DND-41 (cell line): Measurements from ENCODE around the gene TRAPPC5.

Experiments
- ATAC-seq: fragments of 200-7000 bp; cut with Tn5 transposase; 3 replicates; pipeline ENCODE4 v1.9.1; 2021; ENCODE audit warnings: low read depth; ENCODE audit not compliant: insufficient read depth
- DNase-seq: peaks from one replicate; pipeline ENCODE4 v3.0.0-alpha.2; 2020
- H2AFZ ChIP-seq: 2 replicates; pipeline ENCODE4 v1.6.0; 2012; ENCODE audit warnings: low read depth, low read length
- H3K27ac ChIP-seq: 2 replicates; pipeline ENCODE4 v1.5.1; 2012; ENCODE audit warnings: low read length, inconsistent platforms
- H3K27me3 ChIP-seq: fragments of 200-600 bp; sonication (generic); 2 replicates; pipeline ENCODE4 v1.6.0; 2012; ENCODE audit warnings: low read length, mild to moderate bottlenecking, inconsistent platforms; ENCODE audit not compliant: insufficient read depth, poor library complexity
- H3K36me3 ChIP-seq: 2 replicates; pipeline ENCODE4 v1.5.1; 2012; ENCODE audit warnings: low read length, inconsistent platforms; ENCODE audit not compliant: insufficient read depth
- H3K4me1 ChIP-seq: 2 replicates; pipeline ENCODE4 v1.5.1; 2012; ENCODE audit warnings: mild to moderate bottlenecking, low read length; ENCODE audit not compliant: insufficient read depth
- H3K4me2 ChIP-seq: 2 replicates; pipeline ENCODE4 v1.6.0; 2012; ENCODE audit warnings: mild to moderate bottlenecking, moderate library complexity, low read length, inconsistent platforms; ENCODE audit not compliant: insufficient read depth
- H3K4me3 ChIP-seq, 2 experiments: fragments of 200-600 bp in 1 of 2; shearing (Covaris generic) in 1 of 2; 2 replicates each; pipeline ENCODE4 v1.5.1; 2012 to 2016; ENCODE audit warnings: inconsistent platforms in 2 of 2, low read length in 2 of 2, mild to moderate bottlenecking in 2 of 2, low read depth in 1 of 2, moderate library complexity in 1 of 2
- H3K79me2 ChIP-seq: 2 replicates; pipeline ENCODE4 v1.6.0; 2012; ENCODE audit warnings: low read length, inconsistent platforms; ENCODE audit not compliant: insufficient read depth
- H3K9ac ChIP-seq: 2 replicates; pipeline ENCODE4 v1.6.0; 2012; ENCODE audit warnings: low read depth, mild to moderate bottlenecking, inconsistent platforms, low read length, moderate library complexity
- H3K9me3 ChIP-seq: 2 replicates; pipeline ENCODE4 v1.5.1; 2012; ENCODE audit warnings: low read length, moderate library complexity, mild to moderate bottlenecking, inconsistent platforms; ENCODE audit not compliant: insufficient read depth, severe bottlenecking
- H4K20me1 ChIP-seq: 2 replicates; pipeline ENCODE4 v1.6.0; 2012; ENCODE audit warnings: low read length; ENCODE audit not compliant: insufficient read depth
- CTCF ChIP-seq: IDR thresholded peaks from 2 replicates; pipeline ENCODE4 v1.5.1; 2012; ENCODE audit warnings: borderline replicate concordance, low read length, moderate library complexity, mild to moderate bottlenecking; ENCODE audit not compliant: poor library complexity, severe bottlenecking; ENCODE audit errors: extremely low read depth
- EZH2 ChIP-seq: IDR thresholded peaks from 3 replicates; pipeline ENCODE4 v1.6.1; 2012; ENCODE audit warnings: borderline replicate concordance, low read depth, mild to moderate bottlenecking, moderate library complexity, low read length, inconsistent platforms; ENCODE audit not compliant: severe bottlenecking

TRAPPC5 gene

DNA sequence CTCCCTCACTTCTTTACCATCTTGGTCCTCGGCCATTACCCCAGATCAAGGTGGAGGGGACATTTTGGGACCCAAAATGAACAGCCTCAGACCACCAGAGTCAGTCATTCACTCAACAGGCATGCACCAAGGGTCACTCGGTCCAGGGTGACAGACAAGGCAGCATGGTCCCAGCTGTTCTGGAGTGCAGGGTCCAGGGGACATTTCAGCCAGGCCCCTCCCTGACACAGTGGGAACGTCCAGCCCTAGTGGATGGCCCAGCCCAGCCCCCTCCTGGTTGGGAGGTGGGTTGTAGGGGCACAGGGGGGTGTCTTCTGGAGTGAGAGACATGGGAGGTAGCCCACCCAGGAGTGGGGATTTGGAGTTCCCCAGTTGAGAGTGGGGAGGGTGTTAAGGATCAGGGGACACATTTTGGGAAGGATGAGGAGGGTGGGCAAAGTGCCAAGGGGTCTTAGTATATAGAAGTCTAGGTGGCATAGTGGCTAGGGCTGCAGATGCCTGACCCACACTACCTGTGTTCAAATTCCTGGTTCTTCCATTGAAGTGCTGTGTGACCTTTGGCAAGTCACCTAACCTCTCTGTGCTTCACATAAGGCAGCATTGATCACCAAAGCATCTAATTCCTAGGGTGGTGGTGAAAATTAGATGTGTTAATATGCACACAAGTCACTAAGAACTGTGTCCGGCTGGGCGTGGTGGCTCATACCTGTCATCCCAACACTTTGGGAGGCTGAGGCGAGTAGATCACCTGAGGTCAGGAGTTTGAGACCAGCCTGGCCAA lies 23.8 kb downstream of the TRAPPC5 start:
- Histone ChIP-seq H3K9ac (no peak overlapping the region), H3K4me2 (no peak overlapping the region), H3K27me3 (no peaks in the 10 kb centered on the region), H3K79me2 (no peaks in the 10 kb centered on the region), H3K4me3 (no peak overlapping the region), H3K9me3 (no peaks in the 10 kb centered on the region), H3K4me1 (no peaks in the 10 kb centered on the region), H3K27ac (no peak overlapping the region), H2AFZ (no peak overlapping the region), H4K20me1 (no peaks in the 10 kb centered on the region), H3K36me3 (no peaks in the 10 kb centered on the region)
- TF ChIP-seq CTCF (no peak), EZH2 (no peak)
- ATAC-seq (no peak), DNase-seq (no peak)

GRCh38 chr19:7705387-7706187 lies 25.0 kb downstream of the TRAPPC5 start:
- Histone ChIP-seq H2AFZ (no peak overlapping the region), H3K9me3 (no peaks in the 10 kb centered on the region), H3K9ac (no peak overlapping the region), H3K4me2 (no peak overlapping the region), H3K4me3 (no peak overlapping the region), H3K27me3 (no peaks in the 10 kb centered on the region), H3K27ac (no peak overlapping the region), H3K36me3 (no peaks in the 10 kb centered on the region), H4K20me1 (no peaks in the 10 kb centered on the region), H3K4me1 (no peaks in the 10 kb centered on the region), H3K79me2 (no peaks in the 10 kb centered on the region)
- DNase-seq (no peak), ATAC-seq (no peak)
- TF ChIP-seq CTCF: no peak
- no peak for TF ChIP-seq EZH2

GRCh38 chr19:7706188-7706954 lies 25.7 kb downstream of the TRAPPC5 start:
- Histone ChIP-seq H4K20me1 (no peaks in the 10 kb centered on the region), H3K79me2 (no peaks in the 10 kb centered on the region), H2AFZ (no peak overlapping the region), H3K27me3 (no peaks in the 10 kb centered on the region), H3K4me2 (no peak overlapping the region), H3K9me3 (no peaks in the 10 kb centered on the region), H3K9ac (no peak overlapping the region), H3K4me1 (no peaks in the 10 kb centered on the region), H3K27ac (no peak overlapping the region), H3K4me3 (no peak overlapping the region), H3K36me3 (no peaks in the 10 kb centered on the region)
- ATAC-seq (no peak), DNase-seq (no peak)
- no peak for TF ChIP-seq CTCF
- no peak for TF ChIP-seq EZH2
